Smooth muscle cell (in vitro differentiated cells): ENCODE results near the gene WSB2. TPM values are rescaled to one million over a fixed set of nuclear protein-coding genes. Genes with fewer than 3 reads are reported as not detected.
A peak's percentile ranks its signal among the peaks of the same experiment; 100 is the strongest.

Experiments used
- DNase-seq: peaks from one replicate; lab custom pipeline; 2025; ENCODE audit not compliant: unreplicated experiment; lab: John Stamatoyannopoulos, UW
- H2AFZ ChIP-seq: fragments of 200-600 bp; sonication (generic); 2 replicates; pipeline ENCODE4 v1.6.0; 2016; ENCODE audit warnings: antibody characterized with exemption, low read depth, mild to moderate bottlenecking
- H3F3A ChIP-seq: fragments of 200-600 bp; sonication (generic); 2 replicates; pipeline ENCODE4 v1.6.0; 2017; ENCODE audit warnings: antibody characterized with exemption, low read depth
- H3K27ac ChIP-seq: fragments of 200-600 bp; sonication (generic); 2 replicates; pipeline ENCODE4 v1.5.1; 2016; ENCODE audit warnings: low read depth, mild to moderate bottlenecking
- H3K27me3 ChIP-seq: fragments of 200-600 bp; sonication (generic); 2 replicates; pipeline ENCODE4 v1.6.1; 2016; ENCODE audit warnings: low read depth, mild to moderate bottlenecking
- H3K36me3 ChIP-seq: fragments of 200-600 bp; sonication (generic); 2 replicates; pipeline ENCODE4 v1.5.1; 2016; ENCODE audit warnings: low read depth
- H3K4me1 ChIP-seq: fragments of 200-600 bp; sonication (generic); 2 replicates; pipeline ENCODE4 v1.5.1; 2016; ENCODE audit warnings: low read depth
- H3K4me2 ChIP-seq: fragments of 200-600 bp; sonication (generic); 2 replicates; pipeline ENCODE4 v1.6.0; 2016; ENCODE audit warnings: mild to moderate bottlenecking
- H3K4me3 ChIP-seq: fragments of 200-600 bp; sonication (generic); 2 replicates; pipeline ENCODE4 v1.5.1; 2016; ENCODE audit warnings: mild to moderate bottlenecking
- H3K79me2 ChIP-seq: fragments of 200-600 bp; sonication (generic); 2 replicates; pipeline ENCODE4 v1.6.0; 2016; ENCODE audit warnings: low read depth, mild to moderate bottlenecking
- H3K9ac ChIP-seq: fragments of 200-600 bp; sonication (generic); 2 replicates; pipeline ENCODE4 v1.6.0; 2016; ENCODE audit warnings: low read depth
- H3K9me3 ChIP-seq: fragments of 200-600 bp; sonication (generic); replicated peaks from 2 replicates; pipeline ENCODE4 v1.5.1; 2016; ENCODE audit warnings: low read depth
- H4K20me1 ChIP-seq: fragments of 200-600 bp; sonication (generic); 2 replicates; pipeline ENCODE4 v1.6.0; 2016; ENCODE audit warnings: low read depth
- WGBS: methylation state at CpG from one replicate; pipeline ENCODE4 v1.1.7; 2016; ENCODE audit warnings: low lambda C conversion rate; 5-methylcytosine and 5-hydroxymethylcytosine counted together
- polyA plus RNA-seq: library from polyadenylated mRNA; unstranded; fragments of >200 nt; fragmentation: Nextera tagmentation; extraction: Ambion mirVana; gene quantifications from 2 replicates; pipeline ENCODE4 v1.2.1, GENCODE V29; 2016
- total RNA-seq: library from RNA; depleted of rRNA; stranded (reverse); fragments of >200 nt; gene quantifications from 2 replicates; pipeline ENCODE4 v1.2.3, GENCODE V29; 2014
- TF ChIP-seq, protein P1 (sequence below): fragments of 200-600 bp; sonication (generic); IDR thresholded peaks from 2 replicates; pipeline ENCODE4 v1.5.1; 2017; ENCODE audit warnings: borderline replicate concordance, mild to moderate bottlenecking, antibody characterized with exemption; ENCODE audit not compliant: insufficient read depth, poor library complexity, severe bottlenecking

WSB2 gene
- total and polyA plus RNA-seq, 2 experiments from 2014 or later: 48.1 to 78.2 TPM

GRCh38 chr12:118107011-118107410 lies 46.0 kb upstream of the WSB2 start:
- H3K4me1 ChIP-seq: peaks cover 3% of the 10 kb centered on the region
- H3K27ac ChIP-seq: no peak overlapping the region
- H3K4me3 ChIP-seq: no peak overlapping the region
- no peaks in the 10 kb centered on the region for H4K20me1 ChIP-seq
- H3K36me3 ChIP-seq: no peaks in the 10 kb centered on the region
- WGBS: 75% methylated on average over 4 of the region's 4 CpGs
- DNase-seq: no peak
- H2AFZ ChIP-seq: no peak overlapping the region
- H3K27me3 ChIP-seq: no peaks in the 10 kb centered on the region
- TF ChIP-seq, protein P1, sequence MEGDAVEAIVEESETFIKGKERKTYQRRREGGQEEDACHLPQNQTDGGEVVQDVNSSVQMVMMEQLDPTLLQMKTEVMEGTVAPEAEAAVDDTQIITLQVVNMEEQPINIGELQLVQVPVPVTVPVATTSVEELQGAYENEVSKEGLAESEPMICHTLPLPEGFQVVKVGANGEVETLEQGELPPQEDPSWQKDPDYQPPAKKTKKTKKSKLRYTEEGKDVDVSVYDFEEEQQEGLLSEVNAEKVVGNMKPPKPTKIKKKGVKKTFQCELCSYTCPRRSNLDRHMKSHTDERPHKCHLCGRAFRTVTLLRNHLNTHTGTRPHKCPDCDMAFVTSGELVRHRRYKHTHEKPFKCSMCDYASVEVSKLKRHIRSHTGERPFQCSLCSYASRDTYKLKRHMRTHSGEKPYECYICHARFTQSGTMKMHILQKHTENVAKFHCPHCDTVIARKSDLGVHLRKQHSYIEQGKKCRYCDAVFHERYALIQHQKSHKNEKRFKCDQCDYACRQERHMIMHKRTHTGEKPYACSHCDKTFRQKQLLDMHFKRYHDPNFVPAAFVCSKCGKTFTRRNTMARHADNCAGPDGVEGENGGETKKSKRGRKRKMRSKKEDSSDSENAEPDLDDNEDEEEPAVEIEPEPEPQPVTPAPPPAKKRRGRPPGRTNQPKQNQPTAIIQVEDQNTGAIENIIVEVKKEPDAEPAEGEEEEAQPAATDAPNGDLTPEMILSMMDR: no peak
- H3K9me3 ChIP-seq: no peaks in the 10 kb centered on the region
- no peak overlapping the region for H3K4me2 ChIP-seq
- H3F3A ChIP-seq: no peaks in the 10 kb centered on the region
- no peak overlapping the region for H3K9ac ChIP-seq
- H3K79me2 ChIP-seq: no peaks in the 10 kb centered on the region

DNA sequence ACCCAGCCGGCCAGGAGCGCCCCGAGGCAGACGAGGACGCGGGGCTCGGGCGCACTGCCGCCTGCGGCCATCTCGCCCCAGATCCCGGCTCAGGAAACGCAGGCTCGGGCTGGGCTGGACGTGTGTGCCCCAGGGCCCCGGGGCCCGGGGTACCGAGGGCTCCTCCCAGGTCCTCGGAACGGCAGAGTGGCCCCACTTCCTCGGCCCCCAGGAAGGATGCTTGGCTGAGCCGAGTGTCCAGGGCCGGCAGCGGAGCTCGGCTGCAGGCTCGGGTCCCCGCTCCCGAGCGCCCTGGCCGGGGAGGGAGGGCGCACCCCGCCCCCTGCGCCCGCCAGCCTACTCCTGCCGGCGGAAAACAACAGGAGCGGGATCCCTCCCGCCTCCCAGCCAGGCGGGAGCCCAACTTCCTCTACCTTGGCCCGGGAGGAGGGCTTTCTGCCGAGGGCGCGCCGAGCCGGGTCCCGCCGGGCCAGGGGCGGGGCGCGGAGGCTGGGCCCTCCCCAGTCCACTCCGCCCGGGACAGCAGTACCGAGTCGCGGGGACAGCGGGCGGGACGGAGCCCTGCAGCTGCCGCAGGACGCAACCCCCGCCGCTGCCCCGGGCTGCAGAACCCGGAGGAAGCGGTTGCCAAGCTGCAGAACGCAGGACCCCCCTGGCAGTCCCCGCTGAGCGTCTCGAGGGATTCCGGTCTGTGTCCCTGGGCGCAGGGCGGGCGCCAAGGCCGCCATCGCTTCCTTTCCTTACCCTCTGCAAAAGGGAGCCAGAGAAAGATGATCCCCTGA lies 42.8 kb upstream of the WSB2 start, which contains the start of gene VSIG10:
VSIG10 (minus strand) TSS at position 411 of the 782 bp plus-strand sequence; CDS start at position 71, 340 bp downstream.
- H3K36me3 ChIP-seq: no peaks in the 10 kb centered on the region
- peak; percentile 46 for DNase-seq
- H3K79me2 ChIP-seq: no peaks in the 10 kb centered on the region
- H2AFZ ChIP-seq: peak within 1 kb of the TSS; percentile 91
- WGBS: 1% methylated on average over 70 of the region's 75 CpGs
- no peaks in the 10 kb centered on the region for H3K27me3 ChIP-seq
- H3K4me3 ChIP-seq: peak within 1 kb of the TSS; percentile 86
- TF ChIP-seq, protein P1: no peak
- no peak within 1 kb of the TSS for H3K27ac ChIP-seq
- no peak within 1 kb of the TSS for H3K9ac ChIP-seq
- peak within 1 kb of the TSS; percentile 99 for H3K4me2 ChIP-seq
- H3F3A ChIP-seq: no peaks in the 10 kb centered on the region
- H4K20me1 ChIP-seq: no peaks in the 10 kb centered on the region
- H3K9me3 ChIP-seq: no peaks in the 10 kb centered on the region
- H3K4me1 ChIP-seq: peaks cover 3% of the 10 kb centered on the region

- Histone ChIP-seq H3K4me2 (peak overlapping the region; percentile 99), H3K4me1 (peaks cover 3% of the 10 kb centered on the region), H3K36me3 (no peaks in the 10 kb centered on the region), H3K27ac (no peak overlapping the region), H3K27me3 (no peaks in the 10 kb centered on the region), H3F3A (no peaks in the 10 kb centered on the region), H3K9me3 (no peaks in the 10 kb centered on the region), H3K9ac (no peak overlapping the region), H3K4me3 (peak overlapping the region; percentile 86), H4K20me1 (no peaks in the 10 kb centered on the region), H2AFZ (peak overlapping the region; percentile 91), H3K79me2 (no peaks in the 10 kb centered on the region)
- peak; percentile 36 for DNase-seq
- WGBS: under 1% methylated on average over 32 of the region's 32 CpGs
- TF ChIP-seq, protein P1: no peak
Observed at GRCh38 chr12:118103201-118103600, 42.2 kb upstream of the WSB2 start.
